Measurements from ENCODE around the gene BLVRA. TPM values are rescaled to one million over a fixed set of nuclear protein-coding genes. Genes with fewer than 3 reads are reported as not detected.
"Not testable (repeated sequence)": the region's sequence is repeated elsewhere in the genome, so short reads cannot be mapped to it uniquely, and the experiment has no call there.

BLVRA gene
- total RNA-seq, 1 donor from 2014 or later = 84.5 TPM

DNA sequence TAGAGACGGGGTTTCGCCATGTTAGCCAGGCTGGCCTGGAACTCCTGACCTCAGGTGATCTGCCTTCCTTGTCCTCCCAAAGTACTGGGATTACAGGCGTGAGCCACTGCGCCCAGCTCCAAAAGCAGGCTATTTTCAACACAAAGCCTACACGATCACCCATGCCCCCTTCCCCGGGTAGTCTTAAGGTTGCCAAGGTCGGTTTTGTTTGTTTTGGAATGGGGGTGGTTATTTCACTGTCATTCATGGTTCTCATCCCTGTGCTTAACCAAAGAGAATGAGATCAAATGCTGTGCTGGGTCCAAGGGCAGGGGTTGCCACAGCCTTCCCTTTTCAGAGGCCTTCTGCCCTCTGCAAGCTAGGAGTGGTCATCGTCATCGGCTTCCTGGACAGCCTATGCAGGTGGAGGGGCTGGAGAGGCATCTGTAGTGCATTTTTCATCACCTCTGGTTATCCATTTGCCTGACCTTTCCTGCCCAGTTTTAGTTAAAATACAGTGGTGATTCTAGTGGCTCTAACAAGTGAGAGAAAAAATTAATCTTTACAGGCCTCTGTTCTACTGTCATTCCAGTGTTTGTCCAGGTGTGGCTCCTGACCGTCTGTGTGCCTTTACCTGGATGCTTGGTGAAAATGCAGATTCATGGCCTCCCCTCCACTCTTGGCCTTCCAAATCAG, 11.4 kb downstream of the BLVRA start:
- DNase-seq (ENCODE audit: low read depth) = no peak
- TF ChIP-seq, protein P1, sequence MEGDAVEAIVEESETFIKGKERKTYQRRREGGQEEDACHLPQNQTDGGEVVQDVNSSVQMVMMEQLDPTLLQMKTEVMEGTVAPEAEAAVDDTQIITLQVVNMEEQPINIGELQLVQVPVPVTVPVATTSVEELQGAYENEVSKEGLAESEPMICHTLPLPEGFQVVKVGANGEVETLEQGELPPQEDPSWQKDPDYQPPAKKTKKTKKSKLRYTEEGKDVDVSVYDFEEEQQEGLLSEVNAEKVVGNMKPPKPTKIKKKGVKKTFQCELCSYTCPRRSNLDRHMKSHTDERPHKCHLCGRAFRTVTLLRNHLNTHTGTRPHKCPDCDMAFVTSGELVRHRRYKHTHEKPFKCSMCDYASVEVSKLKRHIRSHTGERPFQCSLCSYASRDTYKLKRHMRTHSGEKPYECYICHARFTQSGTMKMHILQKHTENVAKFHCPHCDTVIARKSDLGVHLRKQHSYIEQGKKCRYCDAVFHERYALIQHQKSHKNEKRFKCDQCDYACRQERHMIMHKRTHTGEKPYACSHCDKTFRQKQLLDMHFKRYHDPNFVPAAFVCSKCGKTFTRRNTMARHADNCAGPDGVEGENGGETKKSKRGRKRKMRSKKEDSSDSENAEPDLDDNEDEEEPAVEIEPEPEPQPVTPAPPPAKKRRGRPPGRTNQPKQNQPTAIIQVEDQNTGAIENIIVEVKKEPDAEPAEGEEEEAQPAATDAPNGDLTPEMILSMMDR (conservative IDR thresholded peaks at IDR 0.05; ENCODE audit: low read depth, low read length) = no peak
- no peak overlapping the region for H3K4me3 ChIP-seq (ENCODE audit: low read depth, low read length)

DNA sequence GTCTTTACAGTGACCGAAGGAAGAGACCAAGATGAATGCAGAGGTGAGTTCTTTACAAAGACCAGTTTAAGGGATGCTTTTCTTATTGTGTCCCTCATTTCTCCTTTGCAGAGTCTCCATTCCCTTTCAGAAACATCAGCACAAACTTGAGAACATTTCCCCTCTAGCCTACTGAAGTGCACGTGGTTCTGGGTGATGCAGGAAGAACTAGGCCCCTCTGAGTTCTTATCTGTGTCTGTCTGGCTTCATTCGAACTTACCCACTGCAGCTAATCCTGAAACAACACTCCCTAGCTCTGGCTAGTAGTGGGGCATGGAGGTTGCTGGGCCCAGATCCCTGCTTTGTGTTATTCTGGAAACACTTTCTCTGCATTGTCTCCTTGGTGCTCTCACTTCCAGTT, 12.6 kb downstream of the BLVRA start:
- H3K4me3 ChIP-seq (ENCODE audit: low read depth, low read length) = no peak overlapping the region
- TF ChIP-seq, protein P1 (conservative IDR thresholded peaks at IDR 0.05; ENCODE audit: low read depth, low read length) = no peak
- no peak for DNase-seq (ENCODE audit: low read depth)

DNA sequence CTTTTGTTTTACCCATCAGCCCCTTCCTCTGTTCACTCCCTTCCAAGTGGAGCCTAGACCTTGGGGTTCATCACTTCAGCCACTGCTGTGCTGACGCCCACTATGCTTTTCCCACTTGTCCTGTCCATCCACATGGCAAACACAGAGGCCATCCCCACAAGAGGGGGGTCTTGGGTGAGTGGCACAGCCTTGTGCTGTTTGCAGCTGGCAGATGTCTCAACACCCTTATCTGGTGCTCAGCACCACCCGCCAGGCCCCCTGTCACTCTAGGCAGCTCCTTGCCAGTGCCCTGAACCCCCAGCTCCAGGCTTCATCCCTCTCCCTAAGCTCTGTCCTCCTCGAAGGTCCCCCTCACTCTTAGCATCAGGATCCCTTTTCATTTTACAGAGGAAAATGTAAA, 13.1 kb downstream of the BLVRA start:
- no peak for DNase-seq (ENCODE audit: low read depth)
- H3K4me3 ChIP-seq (ENCODE audit: low read depth, low read length) = no peak overlapping the region
- TF ChIP-seq, protein P1 (conservative IDR thresholded peaks at IDR 0.05; ENCODE audit: low read depth, low read length) = no peak

DNA sequence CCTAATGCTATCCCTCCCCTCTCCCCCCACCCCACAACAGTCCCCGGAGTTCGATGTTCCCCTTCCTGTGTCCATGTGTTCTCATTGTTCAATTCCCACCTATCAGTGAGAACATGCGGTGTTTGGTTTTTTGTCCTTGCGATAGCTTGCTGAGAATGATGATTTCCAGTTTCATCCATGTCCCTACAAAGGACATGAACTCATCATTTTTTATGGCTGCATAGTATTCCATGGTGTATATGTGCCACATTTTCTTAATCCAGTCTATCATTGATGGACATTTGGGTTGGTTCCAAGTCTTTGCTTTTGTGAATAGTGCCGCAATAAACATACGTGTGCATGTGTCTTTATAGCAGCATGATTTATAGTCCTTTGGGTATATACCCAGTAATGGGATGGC, 14.8 kb downstream of the BLVRA start:
- DNase-seq (ENCODE audit: low read depth) = not testable (repeated sequence)

DNA sequence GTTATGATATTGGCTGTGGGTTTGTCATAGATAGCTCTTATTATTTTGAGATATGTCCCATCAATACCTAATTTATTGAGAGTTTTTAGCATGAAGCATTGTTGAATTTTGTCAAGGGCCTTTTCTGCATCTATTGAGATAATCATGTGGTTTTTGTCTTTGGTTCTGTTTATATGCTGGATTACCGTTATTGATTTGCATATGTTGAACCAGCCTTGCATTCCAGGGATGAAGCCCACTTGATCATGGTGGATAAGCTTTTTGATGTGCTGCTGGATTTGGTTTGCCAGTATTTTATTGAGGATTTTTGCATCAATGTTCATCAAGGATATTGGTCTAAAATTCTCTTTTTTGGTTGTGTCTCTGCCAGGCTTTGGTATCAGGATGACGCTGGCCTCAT, 16.8 kb downstream of the BLVRA start:
- not testable (repeated sequence) for DNase-seq (ENCODE audit: low read depth); H3K4me3 ChIP-seq (ENCODE audit: low read depth, low read length)

More for the DNA sequence above, 14.8 kb downstream of the BLVRA start:
- not testable (repeated sequence) for H3K4me3 ChIP-seq (ENCODE audit: low read depth, low read length)

DNA sequence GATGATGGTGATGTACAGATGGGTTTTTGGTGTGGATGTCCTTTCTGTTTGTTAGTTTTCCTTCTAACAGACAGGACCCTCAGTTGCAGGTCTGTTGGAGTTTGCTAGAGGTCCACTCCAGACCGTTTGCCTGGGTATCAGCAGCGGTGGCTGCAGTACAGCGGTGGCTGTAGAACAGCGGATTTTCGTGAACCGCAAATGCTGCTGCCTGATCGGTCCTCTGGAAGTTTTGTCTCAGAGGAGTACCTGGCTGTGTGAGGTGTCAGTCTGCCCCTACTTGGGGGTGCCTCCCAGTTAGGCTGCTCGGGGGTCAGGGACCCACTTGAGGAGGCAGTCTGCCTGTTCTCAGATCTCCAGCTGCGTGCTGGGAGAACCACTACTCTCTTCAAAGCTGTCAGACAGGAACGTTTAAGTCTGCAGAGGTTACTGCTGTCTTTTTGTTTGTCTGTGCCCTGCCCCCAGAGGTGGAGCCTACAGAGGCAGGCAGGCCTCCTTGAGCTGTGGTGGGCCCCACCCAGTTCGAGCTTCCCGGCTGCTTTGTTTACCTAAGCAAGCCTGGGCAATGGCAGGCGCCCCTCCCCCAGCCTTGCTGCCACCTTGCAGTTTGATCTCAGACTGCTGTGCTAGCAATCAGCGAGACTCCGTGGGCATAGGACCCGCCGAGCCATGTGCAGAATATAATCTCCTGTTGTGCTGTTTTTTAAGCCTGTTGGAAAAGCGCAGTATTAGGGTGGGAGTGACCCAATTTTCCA, 20.0 kb downstream of the BLVRA start:
- DNase-seq (ENCODE audit: low read depth); H3K4me3 ChIP-seq (ENCODE audit: low read depth, low read length): not testable (repeated sequence)

DNA sequence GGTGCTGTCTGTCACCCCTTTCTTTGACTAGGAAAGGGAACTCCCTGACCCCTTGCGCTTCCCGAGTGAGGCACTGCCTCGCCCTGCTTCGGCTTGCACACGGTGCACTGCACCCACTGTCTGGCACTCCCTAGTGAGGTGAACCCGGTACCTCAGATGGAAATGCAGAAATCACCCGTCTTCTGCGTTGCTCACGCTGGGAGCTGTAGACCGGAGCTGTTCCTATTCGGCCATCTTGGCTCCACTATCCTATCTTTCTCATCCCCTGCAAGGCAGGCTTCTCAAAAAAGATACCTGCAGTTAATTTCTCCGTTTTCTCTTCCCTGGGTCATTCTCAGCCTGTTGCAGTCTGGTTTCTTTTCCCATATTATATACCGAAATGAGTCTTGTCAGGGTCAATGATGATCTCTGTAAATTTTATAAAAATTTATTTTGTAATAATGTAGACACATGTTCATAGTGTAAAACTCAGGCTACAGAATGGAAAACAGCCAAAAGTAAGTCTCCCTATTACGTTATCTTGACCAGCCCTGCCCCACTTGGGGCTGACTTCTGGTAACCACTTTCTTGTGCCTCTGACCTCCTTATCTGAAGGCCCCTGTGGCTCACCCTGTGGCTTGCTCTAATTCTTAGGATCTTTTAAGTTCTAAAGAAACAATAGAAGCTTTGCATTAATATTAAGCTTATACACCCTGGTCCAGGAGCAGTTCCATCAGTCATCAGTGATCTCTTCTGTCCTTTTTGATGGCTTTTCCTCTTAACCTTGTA, 20.7 kb downstream of the BLVRA start:
- TF ChIP-seq, protein P1 (conservative IDR thresholded peaks at IDR 0.05; ENCODE audit: low read depth, low read length) = no peak
- H3K4me3 ChIP-seq (ENCODE audit: low read depth, low read length) = no peak overlapping the region
- DNase-seq (ENCODE audit: low read depth) = no peak

DNA sequence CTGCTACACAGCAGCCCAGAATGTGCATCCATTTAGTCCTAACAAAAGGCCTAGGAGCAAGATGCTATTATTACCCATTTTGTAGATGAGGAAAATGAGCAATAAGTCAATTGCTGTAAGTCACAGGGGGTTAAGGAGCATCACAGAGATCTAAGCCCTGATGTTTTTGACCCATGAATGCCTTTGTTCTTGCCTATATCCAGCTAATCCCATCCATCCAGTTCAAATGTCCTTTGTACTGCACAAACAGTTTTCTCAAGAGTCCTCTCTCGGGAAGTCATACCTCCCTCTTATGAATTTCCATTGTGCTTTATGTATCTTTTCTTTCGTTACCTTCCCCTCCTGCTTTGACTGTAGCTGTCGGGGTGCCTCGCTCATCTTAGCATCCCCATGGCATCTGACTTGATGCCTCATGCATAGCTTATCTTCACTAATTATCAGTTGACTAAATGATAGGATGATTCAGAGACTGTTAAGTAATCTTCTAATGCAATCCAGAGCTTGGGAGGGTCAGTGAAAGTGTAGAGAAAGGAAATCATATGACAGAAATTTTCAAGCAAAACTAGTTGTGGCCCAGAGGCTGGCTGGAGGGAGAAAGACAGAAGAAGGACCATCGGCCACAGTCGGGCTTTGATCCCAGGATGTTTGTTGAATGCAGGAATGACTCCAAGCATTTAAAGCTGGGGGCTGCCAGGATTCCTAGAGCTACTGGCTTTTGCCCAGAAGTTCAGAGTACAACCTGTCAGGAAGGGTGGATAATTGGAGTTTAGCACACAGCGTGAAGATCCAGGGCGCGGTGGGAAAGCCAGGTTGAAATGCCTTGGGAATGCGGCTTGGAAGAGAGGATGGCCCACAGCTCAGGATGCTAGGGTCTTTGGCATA, 23.5 kb downstream of the BLVRA start:
- H3K4me3 ChIP-seq (ENCODE audit: low read depth, low read length) = no peak overlapping the region
- no peak for DNase-seq (ENCODE audit: low read depth)
- TF ChIP-seq, protein P1 (conservative IDR thresholded peaks at IDR 0.05; ENCODE audit: low read depth, low read length) = no peak

Data from epithelial cell of proximal tubule (primary cell).